ENCODE results near the gene EFL1. TPM values are rescaled to one million over a fixed set of nuclear protein-coding genes. Genes with fewer than 3 reads are reported as not detected.

The EFL1 gene
- total RNA-seq, 5 donors from 2014 or later (not counting 1 experiment from before 2014, with no cell fraction given): 16.5 to 22.0 (median 20.1) TPM

- Histone ChIP-seq H3K36me3 (ENCODE audit: control insufficient read depth in 2 of 2, extremely low read depth in 1 of 2, insufficient read depth in 1 of 2, low read length in 1 of 2) (peaks cover 19 to 21% of the 10 kb centered on the region in 2 donors), H3K4me3 (ENCODE audit: control insufficient read depth in 1 of 2, extremely low read depth in 1 of 2, low read length in 1 of 2) (no peak overlapping the region), H3K27me3 (replicated peaks in 1 of 2; ENCODE audit: control insufficient read depth in 2 of 2, extremely low read depth in 1 of 2, insufficient read depth in 2 of 2, low read length in 1 of 2) (no peaks in the 10 kb centered on the region), H3K4me1 (ENCODE audit: control insufficient read depth in 1 of 2, extremely low read depth in 1 of 2, insufficient read depth in 2 of 2, low read length in 2 of 2) (no peaks in the 10 kb centered on the region), H3K27ac (ENCODE audit: low read length) (no peak overlapping the region), H3K9me3 (no peaks in the 10 kb centered on the region)
- Mint-ChIP-seq H3K4me3 (no peak overlapping the region), H3K4me1 (peaks cover 0 to 5% (median 0%) of the 10 kb centered on the region in 3 donors), H3K9me3 (no peaks in the 10 kb centered on the region), H3K27me3 (no peaks in the 10 kb centered on the region), H3K36me3 (peaks cover 55% of the 10 kb centered on the region), H3K27ac (no peak overlapping the region)
- no peak for ATAC-seq (replicated peaks in 1 of 4)
- no peak for DNase-seq
- CTCF ChIA-PET: no interaction called here
- 100% methylated on average over 2 of the region's 4 CpGs for WGBS (ENCODE audit: insufficient coverage)
- POLR2A ChIA-PET: no interaction called here
These were observed 132.3 kb downstream of the EFL1 start for GRCh38 chr15:82130248-82130647.

GRCh38 chr15:82129761-82130160 is 132.8 kb downstream of the EFL1 start:
- Histone ChIP-seq H3K9me3 (no peaks in the 10 kb centered on the region), H3K27me3 (replicated peaks in 1 of 2; ENCODE audit: control insufficient read depth in 2 of 2, extremely low read depth in 1 of 2, insufficient read depth in 2 of 2, low read length in 1 of 2) (no peaks in the 10 kb centered on the region), H3K27ac (ENCODE audit: low read length) (no peak overlapping the region), H3K36me3 (ENCODE audit: control insufficient read depth in 2 of 2, extremely low read depth in 1 of 2, insufficient read depth in 1 of 2, low read length in 1 of 2) (peaks cover 19% of the 10 kb centered on the region in 2 donors), H3K4me1 (ENCODE audit: control insufficient read depth in 1 of 2, extremely low read depth in 1 of 2, insufficient read depth in 2 of 2, low read length in 2 of 2) (no peaks in the 10 kb centered on the region), H3K4me3 (ENCODE audit: control insufficient read depth in 1 of 2, extremely low read depth in 1 of 2, low read length in 1 of 2) (no peak overlapping the region)
- no peaks in the 10 kb centered on the region for H3K27me3 Mint-ChIP-seq
- POLR2A ChIA-PET: no interaction called here
- H3K4me3 Mint-ChIP-seq: no peak overlapping the region
- WGBS (ENCODE audit: insufficient coverage): 100% methylated on average over 1 of the region's 5 CpGs
- H3K9me3 Mint-ChIP-seq: no peaks in the 10 kb centered on the region
- H3K27ac Mint-ChIP-seq: no peak overlapping the region
- H3K36me3 Mint-ChIP-seq: peaks cover 57% of the 10 kb centered on the region
- H3K4me1 Mint-ChIP-seq: peaks cover 0 to 10% (median 0%) of the 10 kb centered on the region in 3 donors
- DNase-seq (no peak), ATAC-seq (replicated peaks in 1 of 4) (no peak)
- CTCF ChIA-PET: interaction anchor here in 1 of 2 donors (0.5 kb wide), 1 partner anchor 67 kb away, joined by 5 read pairs; no protein-coding TSS in a partner anchor

- CTCF ChIA-PET: interaction anchor here in 1 of 2 donors (0.5 kb wide), 1 partner anchor 67 kb away, joined by 5 read pairs; no protein-coding TSS in a partner anchor
These were observed 133.3 kb downstream of the EFL1 start for GRCh38 chr15:82129149-82129692.

GRCh38 chr15:82128401-82129148 is 134.0 kb downstream of the EFL1 start:
- H3K27me3 ChIP-seq (replicated peaks in 1 of 2; ENCODE audit: control insufficient read depth in 2 of 2, extremely low read depth in 1 of 2, insufficient read depth in 2 of 2, low read length in 1 of 2): no peaks in the 10 kb centered on the region
- WGBS (ENCODE audit: insufficient coverage): 37% methylated on average over 2 of the region's 5 CpGs
- H3K27ac ChIP-seq (ENCODE audit: low read length): no peak overlapping the region
- peaks cover 13 to 14% of the 10 kb centered on the region in 2 donors for H3K36me3 ChIP-seq (ENCODE audit: control insufficient read depth in 2 of 2, extremely low read depth in 1 of 2, insufficient read depth in 1 of 2, low read length in 1 of 2)
- no peaks in the 10 kb centered on the region for H3K4me1 ChIP-seq (ENCODE audit: control insufficient read depth in 1 of 2, extremely low read depth in 1 of 2, insufficient read depth in 2 of 2, low read length in 2 of 2)
- no peaks in the 10 kb centered on the region for H3K9me3 ChIP-seq
- no peak overlapping the region for H3K27ac Mint-ChIP-seq
- peaks cover 55% of the 10 kb centered on the region for H3K36me3 Mint-ChIP-seq
- DNase-seq: no peak
- peaks cover 0 to 12% (median 0%) of the 10 kb centered on the region in 3 donors for H3K4me1 Mint-ChIP-seq
- H3K9me3 Mint-ChIP-seq: no peaks in the 10 kb centered on the region
- H3K4me3 Mint-ChIP-seq: no peak overlapping the region
- H3K27me3 Mint-ChIP-seq: no peaks in the 10 kb centered on the region
- ChIA-PET CTCF (no interaction called here), POLR2A (interaction anchor here in 1 of 2 donors (0.6 kb wide), 1 partner anchor 221 kb away, joined by 3 read pairs; no protein-coding TSS in a partner anchor)
- no peak overlapping the region for H3K4me3 ChIP-seq (ENCODE audit: control insufficient read depth in 1 of 2, extremely low read depth in 1 of 2, low read length in 1 of 2)
- ATAC-seq (replicated peaks in 1 of 4): no peak

More at GRCh38 chr15:82129149-82129692, 133.3 kb downstream of the EFL1 start:
- peaks cover 57% of the 10 kb centered on the region for H3K36me3 Mint-ChIP-seq
- no peaks in the 10 kb centered on the region for H3K9me3 Mint-ChIP-seq
- no peak overlapping the region for H3K4me3 Mint-ChIP-seq
- H3K4me3 ChIP-seq (ENCODE audit: control insufficient read depth in 1 of 2, extremely low read depth in 1 of 2, low read length in 1 of 2): no peak overlapping the region
- no peaks in the 10 kb centered on the region for H3K27me3 Mint-ChIP-seq
- H3K4me1 Mint-ChIP-seq: peaks cover 0 to 12% (median 0%) of the 10 kb centered on the region in 3 donors
- no peaks in the 10 kb centered on the region for H3K27me3 ChIP-seq (replicated peaks in 1 of 2; ENCODE audit: control insufficient read depth in 2 of 2, extremely low read depth in 1 of 2, insufficient read depth in 2 of 2, low read length in 1 of 2)
- POLR2A ChIA-PET: interaction anchor here in 1 of 2 donors (0.6 kb wide), 1 partner anchor 222 kb away, joined by 3 read pairs; no protein-coding TSS in a partner anchor
- no CpG with 5 or more reads among the region's 1 CpG for WGBS (ENCODE audit: insufficient coverage)
- DNase-seq: no peak
- H3K4me1 ChIP-seq (ENCODE audit: control insufficient read depth in 1 of 2, extremely low read depth in 1 of 2, insufficient read depth in 2 of 2, low read length in 2 of 2): no peaks in the 10 kb centered on the region
- no peak overlapping the region for H3K27ac ChIP-seq (ENCODE audit: low read length)
- H3K9me3 ChIP-seq: no peaks in the 10 kb centered on the region
- peaks cover 19% of the 10 kb centered on the region in 2 donors for H3K36me3 ChIP-seq (ENCODE audit: control insufficient read depth in 2 of 2, extremely low read depth in 1 of 2, insufficient read depth in 1 of 2, low read length in 1 of 2)
- no peak for ATAC-seq (replicated peaks in 1 of 4)
- H3K27ac Mint-ChIP-seq: no peak overlapping the region

- ATAC-seq (replicated peaks in 1 of 4): no peak
- Mint-ChIP-seq H3K9me3 (no peaks in the 10 kb centered on the region), H3K4me3 (no peak overlapping the region), H3K36me3 (peaks cover 52% of the 10 kb centered on the region), H3K27me3 (no peaks in the 10 kb centered on the region), H3K4me1 (peaks cover 0 to 12% (median 0%) of the 10 kb centered on the region in 3 donors), H3K27ac (no peak overlapping the region)
- no peak for DNase-seq
- POLR2A ChIA-PET: no interaction called here
- Histone ChIP-seq H3K9me3 (no peaks in the 10 kb centered on the region), H3K36me3 (ENCODE audit: control insufficient read depth in 2 of 2, extremely low read depth in 1 of 2, insufficient read depth in 1 of 2, low read length in 1 of 2) (peaks cover 6 to 12% of the 10 kb centered on the region in 2 donors), H3K4me3 (ENCODE audit: control insufficient read depth in 1 of 2, extremely low read depth in 1 of 2, low read length in 1 of 2) (no peak overlapping the region), H3K27ac (ENCODE audit: low read length) (no peak overlapping the region), H3K27me3 (replicated peaks in 1 of 2; ENCODE audit: control insufficient read depth in 2 of 2, extremely low read depth in 1 of 2, insufficient read depth in 2 of 2, low read length in 1 of 2) (no peaks in the 10 kb centered on the region), H3K4me1 (ENCODE audit: control insufficient read depth in 1 of 2, extremely low read depth in 1 of 2, insufficient read depth in 2 of 2, low read length in 2 of 2) (no peaks in the 10 kb centered on the region)
- CTCF ChIA-PET: interaction anchor here (0.5 to 0.8 kb wide), 3 partner anchors 15 to 70 kb away, joined by 3 to 4 read pairs (median 4); no protein-coding TSS in a partner anchor
These were observed 135.0 kb downstream of the EFL1 start for GRCh38 chr15:82127581-82127980.

- no peak overlapping the region for H3K4me3 ChIP-seq (ENCODE audit: control insufficient read depth in 1 of 2, extremely low read depth in 1 of 2, low read length in 1 of 2)
- H3K27me3 Mint-ChIP-seq: no peaks in the 10 kb centered on the region
- peaks cover 0 to 12% (median 0%) of the 10 kb centered on the region in 3 donors for H3K4me1 Mint-ChIP-seq
- peaks cover 6 to 12% of the 10 kb centered on the region in 2 donors for H3K36me3 ChIP-seq (ENCODE audit: control insufficient read depth in 2 of 2, extremely low read depth in 1 of 2, insufficient read depth in 1 of 2, low read length in 1 of 2)
- no peak overlapping the region for H3K4me3 Mint-ChIP-seq
- no peak overlapping the region for H3K27ac Mint-ChIP-seq
- H3K27ac ChIP-seq (ENCODE audit: low read length): no peak overlapping the region
- no peak for ATAC-seq (replicated peaks in 1 of 4)
- ChIA-PET POLR2A (no interaction called here), CTCF (no interaction called here)
- H3K4me1 ChIP-seq (ENCODE audit: control insufficient read depth in 1 of 2, extremely low read depth in 1 of 2, insufficient read depth in 2 of 2, low read length in 2 of 2): no peaks in the 10 kb centered on the region
- H3K27me3 ChIP-seq (replicated peaks in 1 of 2; ENCODE audit: control insufficient read depth in 2 of 2, extremely low read depth in 1 of 2, insufficient read depth in 2 of 2, low read length in 1 of 2): no peaks in the 10 kb centered on the region
- DNase-seq: no peak
- H3K9me3 ChIP-seq: no peaks in the 10 kb centered on the region
- peaks cover 42% of the 10 kb centered on the region for H3K36me3 Mint-ChIP-seq
- WGBS (ENCODE audit: insufficient coverage): 100% methylated on average over 1 of the region's 3 CpGs
- H3K9me3 Mint-ChIP-seq: no peaks in the 10 kb centered on the region
These were observed 136.2 kb downstream of the EFL1 start for GRCh38 chr15:82126346-82126745.
